ENCODE measurements around the gene ESD. TPM values are rescaled to one million over a fixed set of nuclear protein-coding genes. Genes with fewer than 3 reads are reported as not detected.

Gene ESD
- total and polyA plus RNA-seq, 2 donors (not counting 3 experiments of a cell fraction or from before 2014, with no cell fraction given), result 45.3 to 81.1 TPM

DNA sequence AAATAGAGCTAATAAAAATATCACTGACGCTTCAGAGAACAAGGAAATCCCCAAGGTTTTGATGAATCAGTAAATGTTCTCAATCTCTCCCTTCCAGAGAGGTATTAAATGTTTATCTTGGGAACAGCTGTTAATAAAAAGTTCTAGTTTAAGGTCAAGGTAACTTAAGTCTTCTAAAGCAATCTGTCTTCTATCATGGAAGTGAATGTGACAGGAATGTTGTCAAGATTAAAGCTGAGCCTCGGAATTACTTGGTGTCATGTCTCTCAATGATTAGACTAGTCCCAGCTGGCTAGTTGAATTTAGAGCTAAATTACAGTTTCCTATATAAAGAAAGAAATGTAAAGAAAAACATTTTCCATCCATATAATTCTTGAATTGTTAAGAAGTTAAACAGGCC lies 23.4 kb downstream of the ESD start:
- intact Hi-C loops (cut with micrococcal nuclease), result no loop called here
- CTCF ChIA-PET, result interaction anchor here (3.0 kb wide), 1 partner anchor 8 kb away, joined by 14 read pairs; no protein-coding TSS in a partner anchor
- dilution Hi-C loops (cut with MboI; ENCODE audit: extremely low pct_ligation_motif_present, low sequenced_read_pairs), result no loop called here

More for the DNA sequence above, 23.4 kb downstream of the ESD start:
- POLR2A ChIA-PET, result no interaction called here
- Histone ChIP-seq H4K20me1 (replicated peaks; ENCODE audit: control insufficient read depth, extremely low read depth, insufficient read depth, low read length) (no peaks in the 10 kb centered on the region), H3K9me3 (replicated peaks; ENCODE audit: control insufficient read depth, insufficient read depth, low read length) (no peaks in the 10 kb centered on the region), H3K9ac (replicated peaks; ENCODE audit: extremely low read depth, insufficient read depth, low read length) (no peak overlapping the region), H3K4me2 (ENCODE audit: insufficient read depth, low read length) (no peak overlapping the region), H3K4me3 (replicated peaks in 1 of 3; ENCODE audit: insufficient read depth in 1 of 3, low read depth in 1 of 3, low read length in 3 of 3) (no peak overlapping the region), H3K9me1 (replicated peaks; ENCODE audit: control insufficient read depth, extremely low read depth, insufficient read depth, low read length) (no peaks in the 10 kb centered on the region), H2AFZ (ENCODE audit: low read depth, low read length) (no peak overlapping the region), H3K27ac (ENCODE audit: insufficient read depth, low read depth, low read length) (no peak overlapping the region), H3K4me1 (ENCODE audit: control insufficient read depth, extremely low read depth, insufficient read depth, low read length) (no peaks in the 10 kb centered on the region), H3K79me2 (ENCODE audit: control insufficient read depth, insufficient read depth, low read length) (no peaks in the 10 kb centered on the region), H3K36me3 (ENCODE audit: control insufficient read depth in 2 of 2, extremely low read depth in 1 of 2, insufficient read depth in 2 of 2, low read length in 2 of 2) (peaks cover 3 to 19% of the 10 kb centered on the region in 2 experiments), H3K27me3 (ENCODE audit: control insufficient read depth in 2 of 2, insufficient read depth in 2 of 2, low read length in 2 of 2) (no peaks in the 10 kb centered on the region)
- FAIRE-seq (no peak), DNase-seq (ENCODE audit: low read depth, low spot score) (no peak)
- no TSS peak for BruUV-seq (replicated peaks)
- TF ChIP-seq FOS (IDR thresholded peaks at IDR 0.05; ENCODE audit: borderline replicate concordance, insufficient read depth, low read length) (no peak), EZH2 (IDR thresholded peaks at IDR 0.05; ENCODE audit: borderline replicate concordance, low read depth, low read length, severe bottlenecking) (no peak), POLR2A (IDR thresholded peaks at IDR 0.05; ENCODE audit: low read depth, low read length) (no peak), POLR2AphosphoS5 (IDR thresholded peaks at IDR 0.05; ENCODE audit: insufficient read depth, low read depth, low read length) (no peak), GATA2 (IDR thresholded peaks at IDR 0.05; ENCODE audit: insufficient read depth, insufficient read length, low read depth, low read length) (no peak), MYC (IDR thresholded peaks at IDR 0.05; ENCODE audit: low read depth, low read length) (no peak), JUN (IDR thresholded peaks at IDR 0.05; ENCODE audit: borderline replicate concordance, insufficient read depth, insufficient read length, low read depth) (no peak)
- TF ChIP-seq, protein P1, sequence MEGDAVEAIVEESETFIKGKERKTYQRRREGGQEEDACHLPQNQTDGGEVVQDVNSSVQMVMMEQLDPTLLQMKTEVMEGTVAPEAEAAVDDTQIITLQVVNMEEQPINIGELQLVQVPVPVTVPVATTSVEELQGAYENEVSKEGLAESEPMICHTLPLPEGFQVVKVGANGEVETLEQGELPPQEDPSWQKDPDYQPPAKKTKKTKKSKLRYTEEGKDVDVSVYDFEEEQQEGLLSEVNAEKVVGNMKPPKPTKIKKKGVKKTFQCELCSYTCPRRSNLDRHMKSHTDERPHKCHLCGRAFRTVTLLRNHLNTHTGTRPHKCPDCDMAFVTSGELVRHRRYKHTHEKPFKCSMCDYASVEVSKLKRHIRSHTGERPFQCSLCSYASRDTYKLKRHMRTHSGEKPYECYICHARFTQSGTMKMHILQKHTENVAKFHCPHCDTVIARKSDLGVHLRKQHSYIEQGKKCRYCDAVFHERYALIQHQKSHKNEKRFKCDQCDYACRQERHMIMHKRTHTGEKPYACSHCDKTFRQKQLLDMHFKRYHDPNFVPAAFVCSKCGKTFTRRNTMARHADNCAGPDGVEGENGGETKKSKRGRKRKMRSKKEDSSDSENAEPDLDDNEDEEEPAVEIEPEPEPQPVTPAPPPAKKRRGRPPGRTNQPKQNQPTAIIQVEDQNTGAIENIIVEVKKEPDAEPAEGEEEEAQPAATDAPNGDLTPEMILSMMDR (IDR thresholded peaks at IDR 0.05; ENCODE audit: extremely low read depth in 1 of 2, insufficient read depth in 1 of 2, low read depth in 1 of 2, low read length in 2 of 2), result no peak
- TF ChIP-seq, protein P2, sequence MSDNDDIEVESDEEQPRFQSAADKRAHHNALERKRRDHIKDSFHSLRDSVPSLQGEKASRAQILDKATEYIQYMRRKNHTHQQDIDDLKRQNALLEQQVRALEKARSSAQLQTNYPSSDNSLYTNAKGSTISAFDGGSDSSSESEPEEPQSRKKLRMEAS (IDR thresholded peaks at IDR 0.05; ENCODE audit: insufficient read depth, insufficient read length), result no peak

All from endothelial cell of umbilical vein (primary cell).